LNCAP (cell line): Measurements from ENCODE around the gene SHQ1.

Experiments
- CTCF ChIP-seq: fragments of 450-650 bp; IDR thresholded peaks from 2 replicates; pipeline ENCODE4 v1.5.1; 2017; ENCODE audit warnings: mild to moderate bottlenecking

Gene SHQ1

DNA sequence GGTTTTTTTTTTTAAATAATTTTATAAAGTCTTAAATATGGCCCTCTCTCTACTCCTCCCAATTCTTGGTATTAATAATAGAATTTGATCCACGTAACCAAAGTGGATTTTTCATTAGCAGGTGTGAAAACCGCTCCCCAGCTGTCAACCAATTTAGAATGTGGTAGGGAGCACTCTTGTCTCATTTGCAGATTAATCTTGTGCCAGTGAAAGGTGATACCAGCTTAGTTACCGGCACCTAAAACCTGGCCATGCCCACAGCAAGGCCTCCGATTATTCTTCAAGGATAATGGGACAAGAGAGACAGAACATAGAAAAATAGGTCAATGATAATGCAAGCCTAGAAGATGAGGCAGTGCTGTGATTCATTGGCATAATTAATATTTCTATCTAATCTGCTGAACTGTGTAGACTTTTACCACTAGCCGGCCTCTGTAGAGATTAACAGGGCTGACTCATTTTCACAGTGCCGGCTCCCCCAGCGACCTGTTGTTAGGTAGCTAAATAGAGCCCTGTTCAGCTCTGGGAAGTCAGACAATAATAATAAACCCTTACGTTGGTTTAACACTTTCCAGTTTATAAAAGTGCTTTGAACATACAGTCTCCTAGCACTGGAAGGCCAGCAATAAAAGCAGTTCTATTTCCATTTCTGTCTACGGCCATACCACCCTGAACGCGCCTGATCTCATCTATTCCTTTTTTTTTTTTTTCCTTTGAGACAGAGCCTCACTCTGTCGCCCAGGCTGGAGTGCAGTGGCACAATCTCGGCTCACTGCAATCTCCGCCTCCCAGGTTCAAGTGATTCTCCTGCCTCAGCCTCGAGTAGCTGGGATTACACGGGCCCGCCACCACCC, 102.9 kb downstream of the SHQ1 start:
- no peak for TF ChIP-seq CTCF

DNA sequence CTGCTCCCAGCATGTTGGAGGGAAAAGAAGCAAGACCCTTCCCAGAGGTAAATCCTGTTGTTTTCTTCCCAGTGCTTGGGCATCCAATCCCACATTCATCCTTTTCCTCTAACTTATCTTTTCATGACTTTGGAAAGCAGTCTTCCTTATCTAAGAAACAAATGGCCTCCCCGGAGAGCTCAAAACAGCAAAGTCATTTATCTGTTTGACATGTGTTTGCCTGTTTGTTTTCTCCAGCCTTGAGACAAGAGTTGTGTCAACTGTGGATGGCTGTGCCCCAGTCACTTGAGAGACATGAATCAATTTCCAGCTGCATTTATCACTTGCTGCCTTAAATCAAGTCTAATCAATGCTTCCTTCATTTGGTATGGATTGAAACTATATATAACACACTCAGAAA, 103.9 kb downstream of the SHQ1 start:
- no peak for TF ChIP-seq CTCF

GRCh38 chr3:72739531-72740466, 108.4 kb downstream of the SHQ1 start:
- TF ChIP-seq CTCF: no peak

- TF ChIP-seq CTCF: no peak
Measured at GRCh38 chr3:72738752-72739530, 109.3 kb downstream of the SHQ1 start.

- no peak for TF ChIP-seq CTCF
Measured at GRCh38 chr3:72733676-72734075, 114.6 kb downstream of the SHQ1 start.

GRCh38 chr3:72728958-72729467, 119.2 kb downstream of the SHQ1 start:
- TF ChIP-seq CTCF: no peak
